Gastrocnemius medialis (tissue), 4 donors: ENCODE measurements around the gene PPP1R1A.

ENCODE experiments used
- CTCF ChIP-seq, 5 experiments: fragments of 450-650 bp in 3 of 5; fragments of 200-600 bp in 2 of 5; sonication (generic) in 2 of 5; IDR thresholded peaks in 4 of 5; conservative IDR thresholded peaks in 1 of 5; 1 replicate in 4 of 5; 2 replicates in 1 of 5; pipeline ENCODE4 v1.5.1; 2016 to 2019; ENCODE audit warnings: antibody characterized with exemption in 5 of 5, mild to moderate bottlenecking in 3 of 5, moderate library complexity in 3 of 5
- POLR2A ChIP-seq, 2 donors: fragments of 450-650 bp; IDR thresholded peaks; one replicate each; pipeline ENCODE4 v1.6.1; 2017; ENCODE audit warnings: antibody characterized with exemption in 2 of 2, mild to moderate bottlenecking in 2 of 2, moderate library complexity in 2 of 2

DNA sequence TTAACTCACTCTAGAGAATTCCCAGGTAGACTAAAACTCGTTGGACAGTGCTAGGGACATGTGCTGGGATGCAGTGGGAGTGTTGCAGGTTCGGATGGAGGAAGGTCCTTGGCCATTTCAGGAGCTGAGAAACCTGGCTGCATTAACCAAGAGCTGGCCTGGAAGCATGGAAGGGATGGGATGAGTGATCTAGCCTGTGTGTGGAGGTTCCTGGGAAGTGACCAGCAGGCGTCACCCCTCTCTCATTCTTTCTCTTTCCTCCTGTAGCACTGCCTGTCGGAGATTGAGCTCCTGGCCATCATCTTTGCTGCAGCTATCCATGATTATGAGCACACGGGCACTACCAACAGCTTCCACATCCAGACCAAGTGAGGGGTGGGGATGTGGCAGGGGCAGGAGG lies 15.6 kb downstream of the PPP1R1A start:
- TF ChIP-seq CTCF (IDR thresholded peaks at IDR 0.05 in 4 of 5, conservative IDR thresholded peaks at IDR 0.05 in 1 of 5) (no peak), POLR2A (IDR thresholded peaks at IDR 0.05) (no peak)
